Adipocyte (in vitro differentiated cells): Measurements from ENCODE around the gene CHGA.
A peak's percentile ranks its signal among the peaks of the same experiment; 100 is the strongest.

Experiments used
- DNase-seq: peaks from one replicate; pipeline ENCODE4 v3.0.0-alpha.2; 2015; ENCODE audit warnings: low read depth
- H3K27me3 ChIP-seq: replicated peaks from 2 replicates; pipeline ENCODE4 v1.7.0; 2013; ENCODE audit warnings: mild to moderate bottlenecking, low read length, moderate library complexity; ENCODE audit not compliant: control insufficient read depth, insufficient read depth
- H3K36me3 ChIP-seq: 2 replicates; pipeline ENCODE4 v1.7.0; 2013; ENCODE audit warnings: low read length, mild to moderate bottlenecking, moderate library complexity; ENCODE audit not compliant: control insufficient read depth, insufficient read depth, severe bottlenecking
- H3K4me1 ChIP-seq: 2 replicates; pipeline ENCODE4 v1.7.0; 2013; ENCODE audit warnings: mild to moderate bottlenecking, low read length, moderate library complexity; ENCODE audit not compliant: control insufficient read depth, insufficient read depth
- H3K4me3 ChIP-seq: 2 replicates; pipeline ENCODE4 v1.7.0; 2013; ENCODE audit warnings: mild to moderate bottlenecking, low read length, moderate library complexity
- H3K9ac ChIP-seq: 2 replicates; pipeline ENCODE4 v1.7.0; 2013; ENCODE audit warnings: mild to moderate bottlenecking, low read length, moderate library complexity
- H3K9me3 ChIP-seq: 2 replicates; pipeline ENCODE4 v1.7.0; 2013; ENCODE audit warnings: mild to moderate bottlenecking, low read length, moderate library complexity; ENCODE audit not compliant: control insufficient read depth

The CHGA gene

DNA sequence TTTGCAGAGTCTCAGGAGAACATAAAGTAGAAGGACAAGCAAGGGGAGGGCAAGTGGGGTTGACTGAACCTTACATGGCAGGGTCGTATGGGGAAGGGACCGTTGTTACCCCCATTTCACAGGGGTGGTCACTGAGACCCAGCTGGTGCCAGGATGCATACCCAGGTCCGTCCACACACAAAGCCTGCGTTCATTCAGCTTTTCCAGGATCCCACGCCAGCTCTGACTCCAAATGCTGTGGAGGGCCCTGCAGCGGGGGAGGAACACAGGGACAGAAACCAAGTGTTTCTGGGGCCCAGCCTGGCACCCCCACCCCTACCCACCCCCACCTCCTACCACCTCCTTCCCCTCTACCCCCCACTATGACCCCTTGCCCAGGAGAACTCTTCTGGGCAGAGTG, 16.5 kb upstream of the CHGA start:
- no peak overlapping the region for H3K9ac ChIP-seq
- H3K9me3 ChIP-seq: no peaks in the 10 kb centered on the region
- no peaks in the 10 kb centered on the region for H3K4me1 ChIP-seq
- H3K4me3 ChIP-seq: no peak overlapping the region
- no peak for DNase-seq
- H3K27me3 ChIP-seq: peaks cover 58% of the 10 kb centered on the region
- no peaks in the 10 kb centered on the region for H3K36me3 ChIP-seq

GRCh38 chr14:92906823-92907222, 16.1 kb upstream of the CHGA start:
- Histone ChIP-seq H3K4me3 (no peak overlapping the region), H3K9ac (no peak overlapping the region), H3K4me1 (no peaks in the 10 kb centered on the region), H3K27me3 (peaks cover 58% of the 10 kb centered on the region), H3K36me3 (no peaks in the 10 kb centered on the region), H3K9me3 (no peaks in the 10 kb centered on the region)
- no peak for DNase-seq

DNA sequence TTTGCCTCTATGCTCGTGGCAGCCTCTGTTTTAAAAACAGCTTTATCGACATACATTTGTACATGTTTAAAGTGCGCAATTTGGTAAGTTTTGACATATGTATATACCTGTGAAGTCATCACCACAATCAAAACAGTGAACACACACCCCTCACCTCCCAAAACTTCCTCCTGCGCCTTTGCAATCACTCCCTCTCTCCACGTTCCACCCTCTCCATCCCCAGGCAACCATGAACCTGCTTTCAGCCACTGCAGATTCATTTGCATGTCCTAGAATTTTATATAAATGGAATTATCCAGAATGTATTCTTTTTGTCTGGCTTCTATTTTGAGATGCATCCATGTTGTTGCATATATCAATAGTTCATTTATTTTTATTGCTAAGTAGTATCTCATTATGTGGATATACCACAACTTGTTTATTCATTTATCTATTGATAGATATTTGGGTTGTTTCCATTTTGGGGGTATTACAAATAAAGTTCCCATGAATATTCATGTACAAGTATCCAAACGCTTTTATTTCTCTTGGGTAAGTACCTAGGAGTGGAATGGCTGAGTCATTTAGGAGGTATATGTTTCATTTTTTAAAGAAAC, 15.5 kb upstream of the CHGA start:
- no peak for DNase-seq
- H3K4me3 ChIP-seq: no peak overlapping the region
- no peaks in the 10 kb centered on the region for H3K9me3 ChIP-seq
- peaks cover 53% of the 10 kb centered on the region for H3K27me3 ChIP-seq
- H3K9ac ChIP-seq: no peak overlapping the region
- H3K4me1 ChIP-seq: no peaks in the 10 kb centered on the region
- no peaks in the 10 kb centered on the region for H3K36me3 ChIP-seq

DNA sequence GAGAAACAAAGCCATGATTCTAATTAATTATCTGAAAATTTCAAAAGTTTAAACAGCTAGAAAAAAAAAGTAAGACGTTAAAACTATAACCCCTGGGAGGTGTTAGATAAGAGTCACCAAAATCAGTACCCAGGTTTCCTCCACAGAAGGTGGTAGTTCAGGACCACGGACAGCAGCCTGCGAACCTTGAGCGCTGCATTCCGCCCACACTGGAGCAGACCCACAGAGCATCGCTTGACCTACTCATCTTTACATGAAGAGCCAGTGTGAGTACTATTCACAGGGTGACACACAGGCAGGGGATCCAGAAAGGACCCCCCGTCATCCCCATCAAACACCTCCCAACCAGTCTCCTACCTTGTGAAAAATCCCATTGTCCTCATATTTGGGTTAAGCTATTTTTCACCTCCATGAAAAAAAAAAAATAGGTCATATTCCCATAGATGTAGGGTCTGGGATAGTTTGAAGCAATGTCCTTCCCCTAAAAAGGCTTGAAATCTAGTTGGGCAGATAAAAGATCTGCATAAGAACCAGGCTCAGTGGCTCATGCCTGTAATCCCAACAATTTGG, 8.8 kb upstream of the CHGA start:
- Histone ChIP-seq H3K9ac (no peak overlapping the region), H3K9me3 (no peaks in the 10 kb centered on the region), H3K4me1 (no peaks in the 10 kb centered on the region), H3K4me3 (no peak overlapping the region), H3K36me3 (no peaks in the 10 kb centered on the region), H3K27me3 (peaks cover 34% of the 10 kb centered on the region)
- peak; percentile 59 for DNase-seq

- Histone ChIP-seq H3K4me1 (no peaks in the 10 kb centered on the region), H3K27me3 (peaks cover 43% of the 10 kb centered on the region)
- DNase-seq: no peak
These were observed 6.7 kb upstream of the CHGA start for GRCh38 chr14:92916201-92916600.

DNA sequence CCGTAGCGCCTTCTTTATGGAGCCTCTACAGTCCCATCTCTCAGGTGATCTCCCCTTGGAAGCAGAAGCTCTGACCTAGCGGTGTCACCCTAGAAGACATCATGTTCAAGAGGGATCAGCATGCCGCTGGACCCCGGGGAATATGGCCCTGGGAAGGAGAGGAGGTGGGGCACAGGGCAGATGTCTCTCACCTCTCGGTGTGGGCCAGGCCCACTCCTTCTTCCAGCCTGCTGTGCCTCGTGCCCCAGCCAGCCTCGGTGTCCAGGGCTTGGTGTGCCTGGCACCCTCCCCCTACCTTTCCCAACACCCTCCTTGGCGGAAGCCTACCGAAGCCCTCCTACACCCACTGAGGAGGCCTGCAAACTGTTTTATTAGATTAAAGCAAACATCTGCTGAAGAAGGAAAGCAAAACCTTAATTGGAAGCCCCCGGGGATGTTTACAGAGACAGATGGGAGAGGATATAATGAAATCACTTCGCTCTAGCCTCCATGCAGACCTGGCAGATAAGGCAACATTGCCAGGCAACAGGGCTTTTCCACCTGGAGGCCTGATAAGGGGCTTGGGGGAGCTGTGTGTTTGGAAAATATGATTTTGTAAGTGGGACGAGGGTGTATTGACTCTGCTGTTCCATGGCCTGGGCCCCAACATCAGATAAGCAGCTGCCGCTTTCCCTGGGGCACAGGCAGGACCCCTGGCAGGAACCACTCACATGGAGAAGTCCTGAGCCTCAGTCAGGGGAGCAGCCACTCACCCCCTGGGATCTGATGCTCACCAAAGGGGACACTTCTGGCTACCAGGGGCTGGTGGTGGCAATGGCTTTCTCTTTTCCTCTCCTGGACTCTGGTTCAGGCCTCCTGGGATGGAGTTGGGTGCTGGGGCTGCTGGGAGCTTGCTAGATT, 5.7 kb upstream of the CHGA start:
- H3K27me3 ChIP-seq: peaks cover 52% of the 10 kb centered on the region

More at GRCh38 chr14:92916201-92916600, 6.7 kb upstream of the CHGA start:
- no peaks in the 10 kb centered on the region for H3K9me3 ChIP-seq
- H3K4me3 ChIP-seq: no peak overlapping the region
- H3K36me3 ChIP-seq: no peaks in the 10 kb centered on the region
- no peak overlapping the region for H3K9ac ChIP-seq

DNA sequence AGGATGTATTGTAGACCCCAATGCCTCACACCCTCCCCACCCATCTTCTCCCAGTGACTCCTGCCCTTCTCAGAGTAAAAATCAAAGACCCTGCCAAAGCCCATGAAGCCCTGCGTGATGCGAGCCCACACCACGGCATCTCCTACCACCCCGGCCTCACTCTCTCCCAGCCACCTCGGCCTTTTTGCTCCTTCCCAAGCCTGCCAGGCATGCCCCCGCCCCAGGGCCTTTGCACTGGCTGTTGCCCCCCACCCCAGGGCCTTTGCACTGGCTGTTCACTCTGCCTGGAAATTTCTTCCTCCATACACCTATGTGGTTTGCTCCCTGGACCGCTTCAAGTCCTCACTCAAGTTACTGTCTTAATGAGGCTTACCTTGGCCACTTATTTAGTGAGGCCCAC, 5.0 kb upstream of the CHGA start:
- no peaks in the 10 kb centered on the region for H3K4me1 ChIP-seq
- H3K36me3 ChIP-seq: no peaks in the 10 kb centered on the region
- H3K9me3 ChIP-seq: no peaks in the 10 kb centered on the region
- no peak overlapping the region for H3K4me3 ChIP-seq
- no peak for DNase-seq
- H3K27me3 ChIP-seq: peaks cover 57% of the 10 kb centered on the region
- H3K9ac ChIP-seq: no peak overlapping the region

More for the DNA sequence above, 5.7 kb upstream of the CHGA start:
- Histone ChIP-seq H3K4me1 (no peaks in the 10 kb centered on the region), H3K9ac (no peak overlapping the region), H3K9me3 (no peaks in the 10 kb centered on the region), H3K36me3 (no peaks in the 10 kb centered on the region), H3K4me3 (no peak overlapping the region)
- no peak for DNase-seq

- H3K9ac ChIP-seq: no peak overlapping the region
- no peak overlapping the region for H3K4me3 ChIP-seq
- H3K4me1 ChIP-seq: no peaks in the 10 kb centered on the region
- peaks cover 64% of the 10 kb centered on the region for H3K27me3 ChIP-seq
- DNase-seq: no peak
- H3K36me3 ChIP-seq: no peaks in the 10 kb centered on the region
- H3K9me3 ChIP-seq: no peaks in the 10 kb centered on the region
These were observed 2.9 kb upstream of the CHGA start for GRCh38 chr14:92920001-92920400.

DNA sequence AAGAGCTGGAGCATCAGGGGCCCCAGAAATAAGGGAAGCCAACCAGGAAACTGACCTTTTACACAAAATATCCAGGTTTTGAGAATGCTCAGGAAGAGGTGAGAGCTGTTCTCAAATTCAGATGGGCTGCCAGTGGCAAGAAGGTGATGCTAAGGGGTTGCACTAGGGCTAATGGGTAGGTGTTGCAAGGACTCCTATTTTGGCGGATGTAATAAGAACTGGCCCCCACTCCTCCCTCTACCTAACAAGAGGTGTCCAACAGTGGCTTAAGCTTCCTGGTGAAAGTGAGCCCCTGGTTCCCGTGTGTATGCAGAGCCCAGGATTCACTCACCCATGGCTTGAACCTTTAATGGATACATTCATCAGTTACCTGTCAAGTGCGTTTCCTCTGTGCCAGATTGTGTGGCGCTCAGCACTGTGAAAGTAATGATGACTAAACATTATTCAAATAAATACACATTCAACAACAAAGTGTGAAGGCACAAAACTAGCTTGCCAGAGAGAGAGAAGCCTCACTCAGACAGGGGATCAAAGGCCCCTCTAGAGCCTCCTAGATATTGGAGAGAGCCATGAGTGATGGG, 705 bp upstream of the CHGA start:
- DNase-seq: no peak
- H3K4me3 ChIP-seq: no peak overlapping the region
- H3K36me3 ChIP-seq: no peaks in the 10 kb centered on the region
- no peaks in the 10 kb centered on the region for H3K4me1 ChIP-seq
- H3K9me3 ChIP-seq: peaks cover 5% of the 10 kb centered on the region
- no peak overlapping the region for H3K9ac ChIP-seq
- H3K27me3 ChIP-seq: peaks cover 73% of the 10 kb centered on the region

- H3K9ac ChIP-seq: no peak overlapping the region
- no peak overlapping the region for H3K4me3 ChIP-seq
- peaks cover 5% of the 10 kb centered on the region for H3K9me3 ChIP-seq
- no peak for DNase-seq
- H3K36me3 ChIP-seq: no peaks in the 10 kb centered on the region
- H3K27me3 ChIP-seq: peaks cover 75% of the 10 kb centered on the region
- no peaks in the 10 kb centered on the region for H3K4me1 ChIP-seq
These were observed 774 bp downstream of the CHGA start for GRCh38 chr14:92923744-92924103.

- no peaks in the 10 kb centered on the region for H3K4me1 ChIP-seq
- DNase-seq: no peak
- H3K9me3 ChIP-seq: peaks cover 5% of the 10 kb centered on the region
- no peaks in the 10 kb centered on the region for H3K36me3 ChIP-seq
- H3K9ac ChIP-seq: no peak overlapping the region
- peaks cover 73% of the 10 kb centered on the region for H3K27me3 ChIP-seq
- no peak overlapping the region for H3K4me3 ChIP-seq
These were observed 1.3 kb downstream of the CHGA start for GRCh38 chr14:92924247-92924646.
